Loucy (cell line): ENCODE results near the gene CHST6.
A peak's percentile ranks its signal among the peaks of the same experiment; 100 is the strongest.

Experiments used
- H2AFZ ChIP-seq: fragments of 200-600 bp; sonication (generic); 2 replicates; pipeline ENCODE4 v1.6.0; 2016; ENCODE audit warnings: antibody characterized with exemption, mild to moderate bottlenecking, low read length, moderate library complexity
- H3F3A ChIP-seq: fragments of 200-600 bp; 2 replicates; pipeline ENCODE4 v1.6.0; 2016; ENCODE audit warnings: antibody characterized with exemption, low read depth, mild to moderate bottlenecking
- H3K27me3 ChIP-seq: fragments of 200-600 bp; sonication (generic); 2 replicates; pipeline ENCODE4 v1.6.1; 2014; ENCODE audit warnings: low read length, mild to moderate bottlenecking; ENCODE audit not compliant: insufficient read depth, poor library complexity, severe bottlenecking
- H3K36me3 ChIP-seq: fragments of 200-600 bp; sonication (generic); 2 replicates; pipeline ENCODE4 v1.6.1; 2016; ENCODE audit warnings: low read length; ENCODE audit not compliant: insufficient read depth
- H3K4me1 ChIP-seq: fragments of 200-600 bp; sonication (generic); 2 replicates; pipeline ENCODE4 v1.5.1; 2014; ENCODE audit warnings: low read length, mild to moderate bottlenecking; ENCODE audit not compliant: insufficient read depth, poor library complexity, severe bottlenecking
- H3K4me2 ChIP-seq: fragments of 200-600 bp; sonication (generic); 2 replicates; pipeline ENCODE4 v1.6.0; 2014; ENCODE audit warnings: antibody characterized with exemption, low read length, low read depth, mild to moderate bottlenecking; ENCODE audit not compliant: poor library complexity, severe bottlenecking
- H3K4me3 ChIP-seq: fragments of 200-600 bp; sonication (generic); 2 replicates; pipeline ENCODE4 v1.5.1; 2014; ENCODE audit warnings: low read length, mild to moderate bottlenecking, mixed read lengths; ENCODE audit not compliant: poor library complexity, severe bottlenecking
- H3K79me2 ChIP-seq: fragments of 200-600 bp; sonication (generic); 2 replicates; pipeline ENCODE4 v1.6.1; 2014; ENCODE audit warnings: low read length; ENCODE audit not compliant: insufficient read depth
- H3K9ac ChIP-seq: fragments of 200-600 bp; sonication (generic); 2 replicates; pipeline ENCODE4 v1.6.0; 2014; ENCODE audit warnings: mild to moderate bottlenecking, low read depth, low read length, moderate library complexity; ENCODE audit not compliant: poor library complexity, severe bottlenecking
- H3K9me2 ChIP-seq: fragments of 200-600 bp; sonication (generic); replicated peaks from 2 replicates; pipeline ENCODE4 v1.6.1; 2016; ENCODE audit warnings: low read depth, low read length, mixed read lengths
- H3K9me3 ChIP-seq: fragments of 200-600 bp; sonication (generic); 2 replicates; pipeline ENCODE4 v1.6.1; 2014; ENCODE audit warnings: mild to moderate bottlenecking, antibody characterized with exemption, low read length, low read depth; ENCODE audit not compliant: insufficient read depth
- H4K20me1 ChIP-seq: fragments of 200-600 bp; sonication (generic); 2 replicates; pipeline ENCODE4 v1.6.0; 2014; ENCODE audit warnings: antibody characterized with exemption, low read length, mild to moderate bottlenecking; ENCODE audit not compliant: insufficient read depth, poor library complexity, severe bottlenecking
- CTCF ChIP-seq: fragments of 200-600 bp; sonication (generic); conservative IDR thresholded peaks from 2 replicates; pipeline ENCODE4 v1.5.1; 2014; ENCODE audit warnings: mild to moderate bottlenecking, antibody characterized with exemption, low read length
- EZH2phosphoT487 ChIP-seq: fragments of 200-600 bp; IDR thresholded peaks from 2 replicates; pipeline ENCODE4 v1.6.1; 2018; ENCODE audit warnings: antibody characterized with exemption, mild to moderate bottlenecking, moderate library complexity, borderline replicate concordance

CHST6 gene

DNA sequence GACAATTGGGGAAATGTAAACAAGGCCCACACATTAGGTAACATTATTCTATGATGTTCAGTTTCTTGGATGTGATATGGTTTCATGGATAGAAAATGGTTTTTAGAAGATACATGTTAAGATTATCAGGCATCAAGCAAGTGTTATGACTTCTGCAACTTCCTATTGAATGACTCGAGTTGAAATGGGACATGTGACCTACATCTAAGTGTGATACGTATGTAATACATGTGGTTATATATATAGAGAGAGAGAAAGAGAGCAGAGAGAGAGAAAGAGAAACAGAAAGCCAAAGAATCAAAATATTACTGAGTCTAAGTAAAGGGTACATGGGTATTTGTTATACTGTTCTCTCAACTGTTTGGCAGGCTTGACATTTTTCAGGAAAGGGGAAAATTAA is 32.4 kb downstream of the CHST6 start:
- Histone ChIP-seq H3K79me2 (peaks cover 57% of the 10 kb centered on the region), H3K4me2 (peak overlapping the region; percentile 76), H3K9ac (peak overlapping the region; percentile 78), H3K27me3 (no peaks in the 10 kb centered on the region), H3K4me1 (peaks cover 28% of the 10 kb centered on the region), H2AFZ (no peak overlapping the region), H4K20me1 (peaks cover 56% of the 10 kb centered on the region), H3F3A (no peaks in the 10 kb centered on the region), H3K36me3 (no peaks in the 10 kb centered on the region), H3K9me3 (no peaks in the 10 kb centered on the region), H3K9me2 (no peaks in the 10 kb centered on the region), H3K4me3 (peak overlapping the region; percentile 76)
- TF ChIP-seq EZH2phosphoT487 (no peak), CTCF (no peak)

GRCh38 chr16:75461575-75461974 is 33.7 kb downstream of the CHST6 start:
- TF ChIP-seq CTCF (no peak), EZH2phosphoT487 (no peak)
- peak overlapping the region; percentile 76 for H3K4me2 ChIP-seq

DNA sequence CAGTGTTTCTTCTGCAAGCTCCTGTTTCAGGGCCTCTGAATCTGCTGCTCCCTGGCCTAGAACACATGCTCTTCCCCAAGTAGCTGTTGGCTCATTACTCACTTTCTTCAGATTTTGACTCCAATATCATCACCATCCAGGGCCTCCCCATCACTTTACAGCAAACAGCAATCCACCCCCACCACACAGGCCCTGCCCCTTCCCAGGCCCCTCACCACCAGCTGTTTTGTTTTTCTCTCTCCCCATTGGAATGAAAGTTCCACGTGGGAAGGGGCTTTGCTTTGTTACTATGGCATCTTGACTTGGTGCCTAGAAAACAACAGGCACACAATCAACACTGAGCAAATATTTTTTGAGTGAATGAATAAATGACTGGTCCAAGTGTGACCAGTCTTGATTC is 34.8 kb downstream of the CHST6 start:
- no peak overlapping the region for H3K4me3 ChIP-seq
- no peaks in the 10 kb centered on the region for H3K27me3 ChIP-seq
- H3K79me2 ChIP-seq: peaks cover 80% of the 10 kb centered on the region
- peaks cover 34% of the 10 kb centered on the region for H3K4me1 ChIP-seq
- peaks cover 67% of the 10 kb centered on the region for H4K20me1 ChIP-seq
- H3K36me3 ChIP-seq: no peaks in the 10 kb centered on the region
- no peaks in the 10 kb centered on the region for H3K9me3 ChIP-seq
- H3K9me2 ChIP-seq: no peaks in the 10 kb centered on the region
- H3K9ac ChIP-seq: no peak overlapping the region
- TF ChIP-seq EZH2phosphoT487 (no peak), CTCF (no peak)
- H3F3A ChIP-seq: no peaks in the 10 kb centered on the region
- no peak overlapping the region for H2AFZ ChIP-seq
- H3K4me2 ChIP-seq: peak overlapping the region; percentile 76

More at GRCh38 chr16:75461575-75461974, 33.7 kb downstream of the CHST6 start:
- Histone ChIP-seq H2AFZ (no peak overlapping the region), H3F3A (no peaks in the 10 kb centered on the region), H4K20me1 (peaks cover 66% of the 10 kb centered on the region), H3K79me2 (peaks cover 70% of the 10 kb centered on the region), H3K9ac (no peak overlapping the region), H3K4me3 (peak overlapping the region; percentile 76), H3K27me3 (no peaks in the 10 kb centered on the region), H3K36me3 (no peaks in the 10 kb centered on the region), H3K9me3 (no peaks in the 10 kb centered on the region), H3K9me2 (no peaks in the 10 kb centered on the region), H3K4me1 (peaks cover 34% of the 10 kb centered on the region)
